Breast epithelium (tissue), 4 donors: ENCODE measurements around the gene GJB4. TPM values are rescaled to one million over a fixed set of nuclear protein-coding genes. Genes with fewer than 3 reads are reported as not detected.
A peak's percentile ranks its signal among the peaks of the same experiment; 100 is the strongest.
"Not testable (repeated sequence)": the region's sequence is repeated elsewhere in the genome, so short reads cannot be mapped to it uniquely, and the experiment has no call there.

Experiments used
- DNase-seq, 2 donors: peaks; one replicate each; pipeline ENCODE4 v3.0.0-alpha.2; 2019; ENCODE audit warnings: low spot score in 2 of 2
- H3K27ac ChIP-seq, 2 donors: fragments of 200-600 bp; sonication (generic) in 1 of 2; one replicate each; pipeline ENCODE4 v1.5.1; 2016 to 2019; ENCODE audit warnings: mild to moderate bottlenecking in 1 of 2
- H3K27me3 ChIP-seq, 2 donors: fragments of 200-600 bp; sonication (generic) in 1 of 2; one replicate each; pipeline versions ENCODE4 v1.5.1 to v1.6.0; 2017 to 2019; ENCODE audit warnings: control low read depth in 1 of 2, mild to moderate bottlenecking in 1 of 2
- H3K36me3 ChIP-seq: fragments of 200-600 bp; one replicate; pipeline ENCODE4 v1.5.1; 2019
- H3K4me1 ChIP-seq, 2 donors: fragments of 200-600 bp; sonication (generic); one replicate each; pipeline ENCODE4 v1.5.1; 2016 to 2019; ENCODE audit warnings: control low read depth in 1 of 2
- H3K4me3 ChIP-seq, 3 donors: fragments of 200-600 bp; sonication (generic); 1 replicate in 2 of 3; 2 replicates in 1 of 3; pipeline ENCODE4 v1.5.1; 2016 to 2019; ENCODE audit warnings: mild to moderate bottlenecking in 3 of 3, moderate library complexity in 2 of 3
- H3K9me3 ChIP-seq, 2 donors: fragments of 200-600 bp; sonication (generic) in 1 of 2; one replicate each; pipeline ENCODE4 v1.5.1; 2016 to 2019; ENCODE audit warnings: control low read depth in 1 of 2
- CTCF ChIP-seq, 3 donors: fragments of 450-650 bp; IDR thresholded peaks; one replicate each; pipeline ENCODE4 v1.5.1; 2016 to 2017; ENCODE audit warnings: antibody characterized with exemption in 3 of 3, mild to moderate bottlenecking in 3 of 3, moderate library complexity in 3 of 3
- POLR2A ChIP-seq: fragments of 450-650 bp; IDR thresholded peaks from one replicate; pipeline ENCODE4 v1.6.1; 2016; ENCODE audit warnings: antibody characterized with exemption, mild to moderate bottlenecking, moderate library complexity
- POLR2AphosphoS5 ChIP-seq, 3 donors: sonication (generic); formaldehyde crosslinking; IDR thresholded peaks; one replicate each; pipeline ENCODE4 v1.6.1; 2017; ENCODE audit warnings: antibody characterized with exemption in 3 of 3
- intact Hi-C: fragments of 100-400 bp; cut with DNase I; formaldehyde crosslinking; loops from one replicate; pipeline ENCODE4 v1.15.1; 2023; ENCODE audit warnings: low total_unique reads
- total RNA-seq, 3 donors: library from RNA; depleted of rRNA; stranded (reverse); fragments of >200 nt; gene quantifications; one replicate each; pipeline ENCODE4 v1.1.0, GENCODE V29; 2016

The GJB4 gene
- total RNA-seq, 3 donors from 2014 or later, result 0.15 TPM; not detected in 2

GRCh38 chr1:34796990-34797389 is 37.5 kb downstream of the GJB4 start:
- intact Hi-C loops, result loop anchor here (10.0 kb wide), 1 partner anchor 58 kb away; the partner anchor contains the start of gene SMIM12
- H3K27me3 ChIP-seq, result no peaks in the 10 kb centered on the region
- H3K27ac ChIP-seq, result peak overlapping the region in 1 of 2 donors; percentile 12
- no peaks in the 10 kb centered on the region for H3K4me1 ChIP-seq
- H3K9me3 ChIP-seq, result no peaks in the 10 kb centered on the region
- no peaks in the 10 kb centered on the region for H3K36me3 ChIP-seq
- H3K4me3 ChIP-seq, result peak overlapping the region; percentile 18 to 64 (median 41)
- DNase-seq, result no peak
- TF ChIP-seq POLR2AphosphoS5 (IDR thresholded peaks at IDR 0.05), result no peak

- H3K9me3 ChIP-seq, result no peaks in the 10 kb centered on the region
- no peaks in the 10 kb centered on the region for H3K4me1 ChIP-seq
- TF ChIP-seq CTCF (IDR thresholded peaks at IDR 0.05) (no peak), POLR2AphosphoS5 (IDR thresholded peaks at IDR 0.05) (no peak), POLR2A (no peak)
- no peak overlapping the region for H3K4me3 ChIP-seq
- H3K36me3 ChIP-seq, result no peaks in the 10 kb centered on the region
- no peak overlapping the region for H3K27ac ChIP-seq
- intact Hi-C loops, result no loop called here
- DNase-seq, result no peak
- no peaks in the 10 kb centered on the region for H3K27me3 ChIP-seq
These were observed 40.7 kb downstream of the GJB4 start for GRCh38 chr1:34800214-34800613.

GRCh38 chr1:34803770-34804169 is 44.2 kb downstream of the GJB4 start:
- TF ChIP-seq CTCF (IDR thresholded peaks at IDR 0.05) (no peak), POLR2A (no peak), POLR2AphosphoS5 (IDR thresholded peaks at IDR 0.05) (no peak)
- intact Hi-C loops, result no loop called here
- no peak for DNase-seq

GRCh38 chr1:34806396-34806795 is 46.9 kb downstream of the GJB4 start:
- Histone ChIP-seq H3K9me3 (no peaks in the 10 kb centered on the region), H3K36me3 (no peaks in the 10 kb centered on the region), H3K27ac (no peak overlapping the region), H3K27me3 (no peaks in the 10 kb centered on the region), H3K4me1 (no peaks in the 10 kb centered on the region), H3K4me3 (no peak overlapping the region)
- TF ChIP-seq POLR2A (no peak), CTCF (IDR thresholded peaks at IDR 0.05) (no peak), POLR2AphosphoS5 (IDR thresholded peaks at IDR 0.05) (no peak)
- DNase-seq, result no peak
- intact Hi-C loops, result no loop called here

More at GRCh38 chr1:34803770-34804169, 44.2 kb downstream of the GJB4 start:
- H3K4me1 ChIP-seq, result no peaks in the 10 kb centered on the region
- H3K4me3 ChIP-seq, result no peak overlapping the region
- no peaks in the 10 kb centered on the region for H3K9me3 ChIP-seq
- no peak overlapping the region for H3K27ac ChIP-seq
- H3K36me3 ChIP-seq, result no peaks in the 10 kb centered on the region
- no peaks in the 10 kb centered on the region for H3K27me3 ChIP-seq

DNA sequence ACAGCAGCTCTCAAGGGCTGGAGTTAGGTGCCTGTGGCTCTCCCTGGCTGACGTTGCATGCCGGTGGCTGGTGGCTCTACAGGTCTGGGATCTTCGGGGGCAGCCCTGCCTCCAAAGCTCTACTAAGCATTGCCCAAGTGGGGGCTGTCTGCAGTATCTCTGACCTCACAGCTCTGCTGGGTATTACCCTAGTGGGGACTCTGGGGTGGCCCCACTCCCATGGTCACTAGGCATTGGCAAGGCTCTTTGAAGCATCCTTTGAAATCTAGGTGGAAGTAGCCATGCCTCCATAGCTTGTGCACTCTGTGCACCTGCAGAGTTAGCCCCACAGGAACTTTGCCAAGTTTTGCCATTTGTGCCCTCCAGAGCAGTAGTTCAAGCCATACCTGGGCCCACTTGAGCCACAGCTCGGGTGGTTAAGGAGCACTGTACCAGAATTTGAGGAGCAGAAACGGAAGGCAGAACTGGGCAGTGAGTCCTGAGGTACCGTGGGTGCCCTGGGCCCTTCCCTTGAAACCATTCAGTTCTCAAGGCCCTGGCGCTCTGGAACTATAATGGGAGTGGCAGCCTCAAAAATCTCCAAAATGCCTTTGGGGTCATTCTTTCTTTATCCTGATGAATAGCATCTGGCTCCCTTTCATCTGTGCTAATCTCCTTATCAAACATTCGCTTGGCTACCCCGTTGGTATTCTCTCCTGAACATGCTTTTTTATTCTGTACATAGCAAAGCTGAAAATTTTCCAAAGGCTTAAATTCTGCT is 48.7 kb downstream of the GJB4 start:
- intact Hi-C loops, result no loop called here
- H3K27ac ChIP-seq, result no peak overlapping the region
- no peak overlapping the region for H3K4me3 ChIP-seq
- DNase-seq, result no peak
- H3K9me3 ChIP-seq, result no peaks in the 10 kb centered on the region
- no peaks in the 10 kb centered on the region for H3K27me3 ChIP-seq
- no peaks in the 10 kb centered on the region for H3K4me1 ChIP-seq
- TF ChIP-seq POLR2AphosphoS5 (IDR thresholded peaks at IDR 0.05) (no peak), POLR2A (no peak), CTCF (IDR thresholded peaks at IDR 0.05) (no peak)
- H3K36me3 ChIP-seq, result no peaks in the 10 kb centered on the region

DNA sequence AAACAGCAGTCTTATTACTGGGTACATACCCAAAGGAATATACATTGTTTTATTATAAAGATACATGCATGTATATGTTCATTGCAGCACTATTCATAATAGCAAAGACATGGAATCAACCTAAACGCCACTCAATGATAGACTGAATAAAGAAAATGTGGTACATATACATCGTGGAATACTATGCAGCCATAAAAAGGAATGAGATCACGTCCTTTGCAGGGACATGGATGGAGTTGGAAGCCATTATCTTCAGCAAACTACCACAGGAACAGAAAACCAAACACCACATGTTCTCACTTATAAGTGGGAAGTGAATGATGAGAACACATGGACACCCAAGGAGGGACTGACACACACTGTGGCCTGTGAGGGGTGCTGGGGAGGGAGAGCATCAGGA is 51.2 kb downstream of the GJB4 start:
- H3K27me3 ChIP-seq, H3K9me3 ChIP-seq, DNase-seq, H3K27ac ChIP-seq, H3K36me3 ChIP-seq, H3K4me1 ChIP-seq, intact Hi-C loops, H3K4me3 ChIP-seq: not testable (repeated sequence)

Other genes with a start within 250 kb of the GJB4 start
- gene GJB5, start 4.7 kb upstream of the GJB4 start, total RNA-seq, result 1 to 10 TPM in 1 of 3 donors, under 1 TPM in 1, not detected in 1; 0.73 to 1.3 TPM
- gene GJB3, start 21.5 kb downstream of the GJB4 start, total RNA-seq, result 1 to 10 TPM in 1 of 3 donors, under 1 TPM in 1, not detected in 1; 0.33 to 1.2 TPM
- gene GJA4, start 33.3 kb downstream of the GJB4 start, total RNA-seq, result 10 to 100 TPM in 2 of 3 donors, 1 to 10 TPM in 1; 8.9 to 39.3 (median 18.9) TPM
- gene SMIM12, start 100.0 kb downstream of the GJB4 start, total RNA-seq, result 10 to 100 TPM; 25.0 to 36.7 (median 29.6) TPM
- under 1 TPM; 0.15 to 0.33 (median 0.16) TPM for gene DLGAP3, start 169.9 kb downstream of the GJB4 start, total RNA-seq
- 10 to 100 TPM; 30.5 to 55.0 (median 37.6) TPM for gene TMEM35B, start 225.6 kb downstream of the GJB4 start, total RNA-seq